Smooth muscle cell (in vitro differentiated cells): Measurements from ENCODE around the gene ADAMTSL2. TPM values are rescaled to one million over a fixed set of nuclear protein-coding genes. Genes with fewer than 3 reads are reported as not detected.

Experiments
- DNase-seq: peaks from one replicate; lab custom pipeline; 2025; ENCODE audit not compliant: unreplicated experiment; lab: John Stamatoyannopoulos, UW
- H2AFZ ChIP-seq: fragments of 200-600 bp; sonication (generic); 2 replicates; pipeline ENCODE4 v1.6.0; 2016; ENCODE audit warnings: antibody characterized with exemption, low read depth, mild to moderate bottlenecking
- H3F3A ChIP-seq: fragments of 200-600 bp; sonication (generic); 2 replicates; pipeline ENCODE4 v1.6.0; 2017; ENCODE audit warnings: antibody characterized with exemption, low read depth
- H3K27ac ChIP-seq: fragments of 200-600 bp; sonication (generic); 2 replicates; pipeline ENCODE4 v1.5.1; 2016; ENCODE audit warnings: low read depth, mild to moderate bottlenecking
- H3K27me3 ChIP-seq: fragments of 200-600 bp; sonication (generic); 2 replicates; pipeline ENCODE4 v1.6.1; 2016; ENCODE audit warnings: low read depth, mild to moderate bottlenecking
- H3K36me3 ChIP-seq: fragments of 200-600 bp; sonication (generic); 2 replicates; pipeline ENCODE4 v1.5.1; 2016; ENCODE audit warnings: low read depth
- H3K4me1 ChIP-seq: fragments of 200-600 bp; sonication (generic); 2 replicates; pipeline ENCODE4 v1.5.1; 2016; ENCODE audit warnings: low read depth
- H3K4me2 ChIP-seq: fragments of 200-600 bp; sonication (generic); 2 replicates; pipeline ENCODE4 v1.6.0; 2016; ENCODE audit warnings: mild to moderate bottlenecking
- H3K4me3 ChIP-seq: fragments of 200-600 bp; sonication (generic); 2 replicates; pipeline ENCODE4 v1.5.1; 2016; ENCODE audit warnings: mild to moderate bottlenecking
- H3K79me2 ChIP-seq: fragments of 200-600 bp; sonication (generic); 2 replicates; pipeline ENCODE4 v1.6.0; 2016; ENCODE audit warnings: low read depth, mild to moderate bottlenecking
- H3K9ac ChIP-seq: fragments of 200-600 bp; sonication (generic); 2 replicates; pipeline ENCODE4 v1.6.0; 2016; ENCODE audit warnings: low read depth
- H3K9me3 ChIP-seq: fragments of 200-600 bp; sonication (generic); replicated peaks from 2 replicates; pipeline ENCODE4 v1.5.1; 2016; ENCODE audit warnings: low read depth
- H4K20me1 ChIP-seq: fragments of 200-600 bp; sonication (generic); 2 replicates; pipeline ENCODE4 v1.6.0; 2016; ENCODE audit warnings: low read depth
- CTCF ChIP-seq: fragments of 200-600 bp; sonication (generic); IDR thresholded peaks from 2 replicates; pipeline ENCODE4 v1.5.1; 2017; ENCODE audit warnings: borderline replicate concordance, mild to moderate bottlenecking, antibody characterized with exemption; ENCODE audit not compliant: insufficient read depth, poor library complexity, severe bottlenecking
- WGBS: methylation state at CpG from one replicate; pipeline ENCODE4 v1.1.7; 2016; ENCODE audit warnings: low lambda C conversion rate; 5-methylcytosine and 5-hydroxymethylcytosine counted together
- polyA plus RNA-seq: library from polyadenylated mRNA; unstranded; fragments of >200 nt; fragmentation: Nextera tagmentation; extraction: Ambion mirVana; gene quantifications from 2 replicates; pipeline ENCODE4 v1.2.1, GENCODE V29; 2016
- total RNA-seq: library from RNA; depleted of rRNA; stranded (reverse); fragments of >200 nt; gene quantifications from 2 replicates; pipeline ENCODE4 v1.2.3, GENCODE V29; 2014

The ADAMTSL2 gene
- total and polyA plus RNA-seq, 2 experiments from 2014 or later, result 8.1 to 10.5 TPM

GRCh38 chr9:133505901-133506652 is 28.4 kb upstream of the ADAMTSL2 start:
- Histone ChIP-seq H3F3A (peaks cover 5% of the 10 kb centered on the region), H3K27ac (peak overlapping the region; percentile 25), H3K79me2 (no peaks in the 10 kb centered on the region), H3K9me3 (no peaks in the 10 kb centered on the region), H3K4me3 (no peak overlapping the region), H2AFZ (no peak overlapping the region), H3K4me1 (peaks cover 12% of the 10 kb centered on the region), H3K9ac (no peak overlapping the region), H3K4me2 (peak overlapping the region; percentile 7), H3K27me3 (no peaks in the 10 kb centered on the region), H3K36me3 (no peaks in the 10 kb centered on the region), H4K20me1 (no peaks in the 10 kb centered on the region)
- no peak for TF ChIP-seq CTCF
- no peak for DNase-seq
- 41% methylated on average over 17 of the region's 23 CpGs for WGBS

GRCh38 chr9:133506653-133507038 is 27.9 kb upstream of the ADAMTSL2 start:
- Histone ChIP-seq H4K20me1 (no peaks in the 10 kb centered on the region), H3K36me3 (no peaks in the 10 kb centered on the region), H3K79me2 (no peaks in the 10 kb centered on the region), H3K27me3 (no peaks in the 10 kb centered on the region), H3F3A (peaks cover 5% of the 10 kb centered on the region), H3K4me3 (no peak overlapping the region), H3K9me3 (no peaks in the 10 kb centered on the region), H3K9ac (no peak overlapping the region), H3K27ac (no peak overlapping the region), H3K4me1 (peaks cover 12% of the 10 kb centered on the region), H2AFZ (no peak overlapping the region), H3K4me2 (peak overlapping the region; percentile 7)
- no peak for DNase-seq
- WGBS, result 48% methylated on average over 18 of the region's 18 CpGs
- no peak for TF ChIP-seq CTCF

DNA sequence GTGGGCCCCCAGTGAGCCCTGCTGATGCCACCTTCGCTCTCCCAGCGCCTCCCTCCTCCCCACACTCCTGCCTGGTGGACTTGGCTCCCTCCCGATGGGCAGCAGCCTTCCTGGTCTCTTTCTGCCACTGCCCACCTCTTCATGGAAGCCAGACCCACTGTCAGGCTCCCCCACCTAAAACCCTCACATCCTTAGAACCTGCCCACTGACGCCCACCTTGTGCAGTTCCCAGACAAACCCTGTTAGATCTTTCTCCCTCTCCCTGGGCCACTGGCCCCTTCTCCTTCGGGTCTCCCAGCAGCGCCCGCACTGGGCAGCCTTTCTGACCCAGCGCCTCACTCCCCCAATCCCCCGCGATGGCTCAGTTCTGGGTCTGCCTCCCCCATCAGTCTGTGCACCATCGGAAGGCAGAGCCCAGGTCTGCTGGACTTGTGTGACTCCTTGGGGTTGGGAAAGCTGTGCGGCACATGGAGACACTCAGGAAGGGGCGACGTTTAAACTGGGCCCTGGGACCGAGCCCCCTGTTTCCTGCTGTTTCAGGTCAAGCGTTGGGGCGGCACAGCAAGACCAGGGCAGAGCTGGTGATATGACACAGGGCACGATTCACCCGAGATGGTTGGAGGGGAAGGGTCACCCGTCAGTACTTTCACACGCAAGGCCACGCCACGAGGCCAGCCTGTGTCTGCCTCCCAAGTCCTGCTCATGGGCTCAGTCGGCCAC is 27.1 kb upstream of the ADAMTSL2 start:
- H3K9ac ChIP-seq, result no peak overlapping the region
- no peaks in the 10 kb centered on the region for H3K27me3 ChIP-seq
- no peak overlapping the region for H3K27ac ChIP-seq
- no peaks in the 10 kb centered on the region for H3K36me3 ChIP-seq
- no peak overlapping the region for H3K4me2 ChIP-seq
- 95% methylated on average over 23 of the region's 24 CpGs for WGBS
- H3K9me3 ChIP-seq, result no peaks in the 10 kb centered on the region
- H3F3A ChIP-seq, result peaks cover 5% of the 10 kb centered on the region
- H4K20me1 ChIP-seq, result no peaks in the 10 kb centered on the region
- DNase-seq, result no peak
- TF ChIP-seq CTCF, result no peak
- H2AFZ ChIP-seq, result no peak overlapping the region
- no peak overlapping the region for H3K4me3 ChIP-seq
- H3K4me1 ChIP-seq, result peaks cover 12% of the 10 kb centered on the region
- no peaks in the 10 kb centered on the region for H3K79me2 ChIP-seq
